GM12878 (cell line): Measurements from ENCODE around the gene CDH2. TPM values are rescaled to one million over a fixed set of nuclear protein-coding genes. Genes with fewer than 3 reads are reported as not detected.
A peak's percentile ranks its signal among the peaks of the same experiment; 100 is the strongest.

Experiments
- ATAC-seq: fragments of 200-7000 bp; cut with Tn5 transposase; 3 replicates; pipeline ENCODE4 v1.9.1; 2020; ENCODE audit warnings: mild to moderate bottlenecking, moderate library complexity
- BruUV-seq: library from RNA; stranded (reverse); fragments of 400-500 nt; replicated peaks from 2 replicates; lab custom pipeline; 2021; lab: Mats Ljungman, UMichigan
- CTCF ChIA-PET: fragments of 300-600 bp; sonication (Branson Sonifier 250); formaldehyde crosslinking; extraction: SDS; loops from one replicate; lab custom pipeline; 2021; ENCODE audit warnings: inconsistent platforms; lab: Yijun Ruan, JAX
- POLR2A ChIA-PET: fragments of 350-600 bp; formaldehyde crosslinking; extraction: SDS; loops from one replicate; lab custom pipeline; 2021; ENCODE audit warnings: inconsistent platforms; lab: Charles Lee
- RAD21 ChIA-PET: fragments of 300-600 bp; sonication (Branson Sonifier 250); formaldehyde crosslinking; loops from one replicate; lab custom pipeline; 2023; ENCODE audit warnings: antibody characterized with exemption; ENCODE audit not compliant: unreplicated experiment; lab: Charles Lee
- SMC1A ChIA-PET: fragments of 300-600 bp; sonication (Branson Sonifier 250); formaldehyde crosslinking; loops from one replicate; lab custom pipeline; 2023; ENCODE audit not compliant: unreplicated experiment, uncharacterized antibody; lab: Charles Lee
- DNase-seq: peaks from one replicate; pipeline ENCODE4 v3.0.0-alpha.2; 2011; ENCODE audit warnings: low read depth, low spot score
- FAIRE-seq: peaks from 3 replicates; lab custom pipeline; 2011; peaks lifted over from hg19 to GRCh38; lab: Jason Lieb, UNC
- H2AFZ ChIP-seq: 2 replicates; pipeline ENCODE4 v1.6.0; 2011; ENCODE audit warnings: low read depth, low read length, control low read depth; ENCODE audit not compliant: control insufficient read depth
- H3K27ac ChIP-seq: 2 replicates; pipeline ENCODE4 v1.5.1; 2011; ENCODE audit warnings: control low read depth; ENCODE audit not compliant: control insufficient read depth, insufficient read depth
- H3K27me3 ChIP-seq, 2 experiments: replicated peaks in 1 of 2; 2 replicates each; pipeline versions ENCODE4 v1.6.0 to v1.6.1; 2011; ENCODE audit warnings: low read length in 1 of 2; ENCODE audit not compliant: control insufficient read depth in 2 of 2, insufficient read depth in 2 of 2
- H3K36me3 ChIP-seq, 2 experiments: 2 replicates each; pipeline ENCODE4 v1.5.1; 2011; ENCODE audit warnings: low read length in 1 of 2; ENCODE audit not compliant: control insufficient read depth in 2 of 2, insufficient read depth in 2 of 2
- H3K4me1 ChIP-seq: 2 replicates; pipeline ENCODE4 v1.6.1; 2011; ENCODE audit warnings: mild to moderate bottlenecking, low read length, moderate library complexity, mixed read lengths; ENCODE audit not compliant: control insufficient read depth, insufficient read depth
- H3K4me2 ChIP-seq: 2 replicates; pipeline ENCODE4 v1.6.0; 2011; ENCODE audit warnings: control low read depth; ENCODE audit not compliant: control insufficient read depth, insufficient read depth
- H3K4me3 ChIP-seq: fragments of 200-600 bp; sonication (generic); 2 replicates; pipeline ENCODE4 v1.5.1; 2016
- H3K79me2 ChIP-seq: 2 replicates; pipeline ENCODE4 v1.6.0; 2011; ENCODE audit warnings: low read length; ENCODE audit not compliant: control insufficient read depth, insufficient read depth
- H3K9ac ChIP-seq: 2 replicates; pipeline ENCODE4 v1.8.0; 2011; ENCODE audit warnings: low read length, control low read depth, mixed read lengths; ENCODE audit not compliant: control insufficient read depth, insufficient read depth
- H3K9me3 ChIP-seq: replicated peaks from 3 replicates; pipeline ENCODE4 v1.5.1; 2011; ENCODE audit warnings: mild to moderate bottlenecking, low read length; ENCODE audit not compliant: control insufficient read depth, insufficient read depth
- H4K20me1 ChIP-seq: 2 replicates; pipeline ENCODE4 v1.6.0; 2011; ENCODE audit not compliant: control insufficient read depth, insufficient read depth
- CHD1 ChIP-seq: IDR thresholded peaks from 2 replicates; pipeline ENCODE4 v1.6.1; 2012; ENCODE audit warnings: low read depth, low read length, improper control_type of control experiment
- CHD4 ChIP-seq: fragments of 200-600 bp; sonication (generic); IDR thresholded peaks from 2 replicates; pipeline ENCODE4 v1.6.1; 2016; ENCODE audit warnings: mild to moderate bottlenecking
- DPF2 ChIP-seq: fragments of 450-650 bp; IDR thresholded peaks from 2 replicates; pipeline ENCODE4 v1.6.1; 2017; ENCODE audit warnings: mild to moderate bottlenecking
- EP300 ChIP-seq, 2 experiments: fragments of 150-350 bp in 1 of 2; IDR thresholded peaks; 2 replicates each; pipeline ENCODE4 v1.6.1; 2011 to 2012; ENCODE audit warnings: low read depth in 2 of 2, low read length in 2 of 2, borderline replicate concordance in 1 of 2, improper control_type of control experiment in 1 of 2, inconsistent platforms in 1 of 2; ENCODE audit not compliant: control insufficient read depth in 1 of 2
- ETV6 ChIP-seq, 2 experiments: fragments of 450-650 bp in 1 of 2; IDR thresholded peaks in 1 of 2; conservative IDR thresholded peaks in 1 of 2; 2 replicates each; pipeline ENCODE4 v1.6.1; 2014; ENCODE audit warnings: antibody characterized with exemption in 1 of 2, borderline replicate concordance in 1 of 2, low read depth in 1 of 2, mild to moderate bottlenecking in 1 of 2, moderate library complexity in 1 of 2
- KLF5 ChIP-seq: fragments of 450-650 bp; IDR thresholded peaks from 2 replicates; pipeline ENCODE4 v1.6.1; 2014; ENCODE audit warnings: mild to moderate bottlenecking; ENCODE audit not compliant: partially characterized antibody
- MTA2 ChIP-seq: fragments of 450-650 bp; IDR thresholded peaks from 2 replicates; pipeline ENCODE4 v1.6.1; 2016; ENCODE audit warnings: low read depth, mild to moderate bottlenecking, moderate library complexity
- NR2F1 ChIP-seq: fragments of 450-650 bp; conservative IDR thresholded peaks from 2 replicates; pipeline ENCODE4 v1.6.1; 2017; ENCODE audit warnings: mild to moderate bottlenecking
- SUZ12 ChIP-seq: fragments of 200-600 bp; sonication (generic); IDR thresholded peaks from one replicate; pipeline ENCODE4 v1.6.1; 2018; ENCODE audit warnings: antibody characterized with exemption, mild to moderate bottlenecking; ENCODE audit not compliant: unreplicated experiment
- ZNF592 ChIP-seq: fragments of 450-650 bp; IDR thresholded peaks from 2 replicates; pipeline ENCODE4 v1.6.1; 2017; ENCODE audit warnings: mild to moderate bottlenecking, moderate library complexity
- ZZZ3 ChIP-seq: IDR thresholded peaks from 2 replicates; pipeline ENCODE4 v1.6.1; 2011; ENCODE audit warnings: low read depth; ENCODE audit not compliant: control insufficient read depth, insufficient read length
- WGBS: methylation state at CpG from one replicate; pipeline ENCODE4 v1.1.6; 2016; ENCODE audit warnings: low lambda C conversion rate; ENCODE audit not compliant: insufficient replicate concordance, insufficient coverage; ENCODE audit errors: missing lambda C conversion rate; 5-methylcytosine and 5-hydroxymethylcytosine counted together
- in situ Hi-C: fragments of 300-500 bp; cut with MboI; formaldehyde crosslinking; loops from 9 replicates; pipeline ENCODE4 v1.14.3; 2018; ENCODE audit warnings: mixed read lengths
- intact Hi-C: fragments of 100-400 bp; cut with micrococcal nuclease; formaldehyde crosslinking; loops from one replicate; pipeline ENCODE4 v1.14.2; 2022; ENCODE audit not compliant: unreplicated experiment
- polyA plus RNA-seq, 11 experiments: library from polyadenylated mRNA; depleted of rRNA in 4 of 11; unstranded in 6 of 11; stranded (reverse) in 5 of 11; fragments of >200 nt; fragmentation: Nextera tagmentation in 4 of 11; fragmentation: Illumina TruSeq in 1 of 11; extraction: Ambion mirVana in 4 of 11; extraction: Trizol in 1 of 11; gene quantifications; 1 replicate in 1 of 11; 2 replicates in 10 of 11; pipeline versions ENCODE4 v1.2.1 to v1.2.3, GENCODE V29; 2011 to 2016; ENCODE audit warnings: inconsistent platforms in 2 of 11, missing spikeins in 2 of 11, low read depth in 1 of 11
- total RNA-seq, 4 experiments: library from RNA; depleted of rRNA in 3 of 4; stranded (reverse); fragments of >200 nt in 3 of 4; fragmentation: Illumina TruSeq in 1 of 4; extraction: Trizol in 1 of 4; gene quantifications; 2 replicates each; pipeline versions ENCODE4 v1.2.1 to v1.2.3, GENCODE V29; 2013 to 2021

CDH2 gene
- total and polyA plus RNA-seq, 10 of the 15 experiments (the other 5 are each of a cell fraction or from before 2014, with no cell fraction given) = 0.01 to 0.25 (median 0.06) TPM; not detected in 4

GRCh38 chr18:28167835-28168349, 9.0 kb downstream of the CDH2 start:
- Histone ChIP-seq H3K36me3 (no peaks in the 10 kb centered on the region), H4K20me1 (no peaks in the 10 kb centered on the region), H3K27ac (no peak overlapping the region), H3K9me3 (no peaks in the 10 kb centered on the region), H3K9ac (no peak overlapping the region), H2AFZ (no peak overlapping the region), H3K4me2 (no peak overlapping the region), H3K79me2 (no peaks in the 10 kb centered on the region), H3K27me3 (no peaks in the 10 kb centered on the region), H3K4me3 (no peak overlapping the region), H3K4me1 (no peaks in the 10 kb centered on the region)
- ChIA-PET POLR2A (no interaction called here), SMC1A (no interaction called here), RAD21 (no interaction called here), CTCF (no interaction called here)
- peak; percentile 58 for ATAC-seq
- no TSS peak for BruUV-seq
- in situ Hi-C loops = no loop called here
- FAIRE-seq = no peak
- intact Hi-C loops = no loop called here
- DNase-seq = no peak
- no peak for TF ChIP-seq ETV6 (conservative IDR thresholded peaks at IDR 0.05 in 1 of 2, IDR thresholded peaks at IDR 0.05 in 1 of 2; ENCODE audit: borderline replicate concordance in 1 of 2, low read depth in 1 of 2)
- TF ChIP-seq MTA2 = peak; percentile 59; the same call in 1 of the 2 replicates
- no peak for TF ChIP-seq CHD1
- no peak for TF ChIP-seq KLF5
- TF ChIP-seq CHD4 = no peak
- TF ChIP-seq ZZZ3 = no peak
- TF ChIP-seq DPF2 = 0 out of 2 replicates have a peak, but pooled peaks have one; percentile 29
- no peak for TF ChIP-seq ZNF592
- TF ChIP-seq SUZ12 = no peak
- no peak for TF ChIP-seq EP300 (IDR thresholded peaks at IDR 0.05; ENCODE audit: borderline replicate concordance in 1 of 2, control insufficient read depth in 1 of 2, low read depth in 2 of 2, low read length in 2 of 2)
- 0 out of 2 replicates have a peak, but pooled peaks have one; percentile 14 for TF ChIP-seq NR2F1
- WGBS = 36% methylated on average over 8 of the region's 8 CpGs
